ENCODE data around the gene MAP3K7. TPM values are rescaled to one million over a fixed set of nuclear protein-coding genes. Genes with fewer than 3 reads are reported as not detected.

The MAP3K7 gene
- total and polyA plus RNA-seq, 2 of the 4 experiments (the other 2 are of a cell fraction), result 26.5 to 29.9 TPM

DNA sequence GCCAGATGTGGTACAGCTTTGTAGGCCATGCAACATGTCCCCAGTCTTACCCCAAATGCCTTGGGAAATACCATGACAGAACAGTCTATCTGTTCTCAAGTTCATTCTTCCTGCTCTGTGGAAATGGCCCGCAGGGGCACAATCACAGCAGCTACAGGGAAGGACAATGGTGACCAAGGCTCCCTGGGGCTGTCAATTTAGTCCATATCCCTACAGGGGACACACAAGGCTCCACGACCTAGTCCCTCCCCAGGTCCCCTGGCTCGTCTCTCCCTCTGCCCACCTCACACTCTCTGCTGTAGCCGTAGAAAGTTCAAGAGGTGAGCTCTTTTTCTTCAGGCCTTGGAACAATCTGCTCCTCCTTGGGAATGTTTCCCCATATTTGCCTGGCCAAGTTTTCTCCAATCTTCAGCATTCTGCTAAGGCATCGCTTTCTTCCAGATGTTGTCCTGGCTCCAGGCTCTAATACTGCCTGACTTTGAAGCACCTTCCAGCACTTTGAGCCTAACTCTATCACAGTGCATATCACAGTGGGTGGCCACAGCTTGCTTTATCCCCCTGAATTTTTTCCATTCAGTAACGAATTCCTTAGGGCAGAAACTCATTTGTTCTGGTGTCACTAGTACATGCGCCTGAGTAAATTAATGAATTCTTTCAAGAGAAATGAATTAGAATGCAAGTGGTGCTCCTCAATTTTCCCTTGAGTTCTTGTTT lies 92.6 kb downstream of the MAP3K7 start:
- DNase-seq, result no peak
- Histone ChIP-seq H3K18ac (ENCODE audit: low read depth, low read length) (no peak overlapping the region), H3K9ac (ENCODE audit: low read depth, low read length) (no peak overlapping the region), H2BK5ac (ENCODE audit: low read depth, low read length, poor library complexity, severe bottlenecking) (no peak overlapping the region), H3K4me3 (ENCODE audit: insufficient read depth, low read depth, low read length) (no peak overlapping the region), H2BK20ac (ENCODE audit: low read depth, low read length) (no peak overlapping the region), H4K20me1 (ENCODE audit: insufficient read depth, low read length) (no peaks in the 10 kb centered on the region), H4K5ac (ENCODE audit: low read depth, low read length) (no peak overlapping the region), H3K79me1 (ENCODE audit: low read depth in 1 of 2, low read length in 2 of 2) (no peaks in the 10 kb centered on the region), H4K8ac (ENCODE audit: low read depth in 2 of 2, low read length in 2 of 2) (no peak overlapping the region), H2AK5ac (ENCODE audit: low read depth, low read length) (no peak overlapping the region), H3K56ac (ENCODE audit: extremely low read depth, insufficient read depth, low read length) (no peak overlapping the region), H2AFZ (replicated peaks; ENCODE audit: low read length, poor library complexity) (no peak overlapping the region), H2BK15ac (ENCODE audit: low read depth, low read length) (no peak overlapping the region), H3K36me3 (ENCODE audit: control insufficient read depth, insufficient read depth, low read length) (no peaks in the 10 kb centered on the region), H3K14ac (replicated peaks; ENCODE audit: low read depth, low read length) (no peak overlapping the region), H3K4ac (ENCODE audit: low read depth, low read length) (no peak overlapping the region), H3K4me1 (ENCODE audit: control insufficient read depth, insufficient read depth, low read length) (no peaks in the 10 kb centered on the region), H3K4me2 (ENCODE audit: low read depth, low read length) (no peak overlapping the region), H3K27me3 (ENCODE audit: control insufficient read depth, insufficient read depth, low read length) (peaks cover 5% of the 10 kb centered on the region), H2BK120ac (ENCODE audit: low read depth, low read length) (no peak overlapping the region), H4K91ac (ENCODE audit: insufficient read depth, low read depth, low read length) (no peak overlapping the region), H3K9me1 (ENCODE audit: insufficient read depth, low read length) (no peaks in the 10 kb centered on the region), H2AK9ac (replicated peaks; ENCODE audit: low read depth, low read length, poor library complexity) (no peak overlapping the region), H3K27ac (ENCODE audit: insufficient read depth, low read length) (no peak overlapping the region), H3K9me3 (ENCODE audit: control insufficient read depth, insufficient read depth, low read length) (no peaks in the 10 kb centered on the region), H3K23ac (ENCODE audit: low read depth, low read length) (no peak overlapping the region)
- TF ChIP-seq, protein P1, sequence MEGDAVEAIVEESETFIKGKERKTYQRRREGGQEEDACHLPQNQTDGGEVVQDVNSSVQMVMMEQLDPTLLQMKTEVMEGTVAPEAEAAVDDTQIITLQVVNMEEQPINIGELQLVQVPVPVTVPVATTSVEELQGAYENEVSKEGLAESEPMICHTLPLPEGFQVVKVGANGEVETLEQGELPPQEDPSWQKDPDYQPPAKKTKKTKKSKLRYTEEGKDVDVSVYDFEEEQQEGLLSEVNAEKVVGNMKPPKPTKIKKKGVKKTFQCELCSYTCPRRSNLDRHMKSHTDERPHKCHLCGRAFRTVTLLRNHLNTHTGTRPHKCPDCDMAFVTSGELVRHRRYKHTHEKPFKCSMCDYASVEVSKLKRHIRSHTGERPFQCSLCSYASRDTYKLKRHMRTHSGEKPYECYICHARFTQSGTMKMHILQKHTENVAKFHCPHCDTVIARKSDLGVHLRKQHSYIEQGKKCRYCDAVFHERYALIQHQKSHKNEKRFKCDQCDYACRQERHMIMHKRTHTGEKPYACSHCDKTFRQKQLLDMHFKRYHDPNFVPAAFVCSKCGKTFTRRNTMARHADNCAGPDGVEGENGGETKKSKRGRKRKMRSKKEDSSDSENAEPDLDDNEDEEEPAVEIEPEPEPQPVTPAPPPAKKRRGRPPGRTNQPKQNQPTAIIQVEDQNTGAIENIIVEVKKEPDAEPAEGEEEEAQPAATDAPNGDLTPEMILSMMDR (conservative IDR thresholded peaks at IDR 0.05; ENCODE audit: low read depth, low read length), result no peak
- TF ChIP-seq CHD1 (IDR thresholded peaks at IDR 0.05; ENCODE audit: low read depth, low read length) (no peak), BHLHE40 (IDR thresholded peaks at IDR 0.05; ENCODE audit: low read depth, low read length) (no peak), FOS (IDR thresholded peaks at IDR 0.05; ENCODE audit: low read depth, low read length) (no peak), SMC3 (IDR thresholded peaks at IDR 0.05; ENCODE audit: low read depth, low read length) (no peak), MAFK (IDR thresholded peaks at IDR 0.05; ENCODE audit: low read depth, low read length) (no peak)
- in situ Hi-C loops (cut with MboI; ENCODE audit: low sequenced_read_pairs) (no loop called here), dilution Hi-C loops (cut with HindIII; ENCODE audit: low sequenced_read_pairs, unreplicated experiment) (no loop called here), intact Hi-C loops (cut with micrococcal nuclease) (no loop called here)
- ChIA-PET POLR2A (ENCODE audit: unreplicated experiment) (interaction anchor here (0.6 kb wide), 1 partner anchor 31 kb away, joined by 4 read pairs; no protein-coding TSS in a partner anchor), CTCF (interaction anchor here (1.9 kb wide), 1 partner anchor 14 kb away, joined by 6 read pairs; no protein-coding TSS in a partner anchor)
- no TSS peak for BruUV-seq (replicated peaks)
- no peak for ATAC-seq (ENCODE audit: low read depth)
- WGBS, 2 experiments (ENCODE audit: extremely low coverage in 2 of 2, insufficient read length in 1 of 2), result 52% methylated on average over 2 of the region's 7 CpGs; no CpG with 5 or more reads in 1 of the 2 experiments
